Activated effector memory CD4-positive, alpha-beta T cell treated with Interleukin-2 at 50 U/mL for 16 hours (primary cell): ENCODE data around the gene ARVCF.

Experiments
- DNase-seq: peaks from one replicate; pipeline ENCODE4 v3.0.0-alpha.2; 2020

Gene ARVCF

DNA sequence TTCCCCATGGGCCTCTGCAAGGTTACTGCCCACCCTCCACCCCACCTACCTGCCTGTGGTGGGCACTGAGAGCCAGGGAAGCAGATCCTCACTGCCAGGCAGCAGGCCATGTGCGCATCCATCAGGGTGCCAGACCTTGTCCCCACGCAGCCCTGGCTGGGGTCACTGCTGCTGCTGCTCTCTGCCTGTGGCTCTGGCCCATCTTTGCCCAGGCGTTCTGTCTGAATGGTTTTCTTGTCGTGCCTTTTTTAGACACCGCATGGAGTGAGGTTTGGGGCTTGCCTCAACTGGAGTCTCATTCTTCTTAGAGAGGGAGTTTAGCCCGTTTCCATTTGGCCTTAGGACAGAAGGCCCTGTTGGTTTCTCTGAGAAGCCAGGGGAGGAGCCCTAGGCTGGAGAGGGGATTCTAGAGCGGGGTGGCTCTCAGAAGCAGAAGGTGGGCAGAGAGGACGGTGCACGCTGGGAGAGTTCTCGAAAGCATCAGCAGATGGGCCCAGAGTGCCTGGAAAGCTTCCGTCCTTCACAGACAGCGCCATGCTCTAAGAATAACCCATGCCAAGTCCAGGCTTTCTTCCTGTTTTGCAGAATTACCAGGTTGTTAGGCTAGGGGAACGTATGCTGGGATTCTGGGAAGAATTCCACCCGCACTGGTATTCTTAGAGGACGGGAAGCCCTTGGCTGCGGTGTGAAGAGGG is 12.4 kb upstream of the ARVCF start:
- no peak for DNase-seq

DNA sequence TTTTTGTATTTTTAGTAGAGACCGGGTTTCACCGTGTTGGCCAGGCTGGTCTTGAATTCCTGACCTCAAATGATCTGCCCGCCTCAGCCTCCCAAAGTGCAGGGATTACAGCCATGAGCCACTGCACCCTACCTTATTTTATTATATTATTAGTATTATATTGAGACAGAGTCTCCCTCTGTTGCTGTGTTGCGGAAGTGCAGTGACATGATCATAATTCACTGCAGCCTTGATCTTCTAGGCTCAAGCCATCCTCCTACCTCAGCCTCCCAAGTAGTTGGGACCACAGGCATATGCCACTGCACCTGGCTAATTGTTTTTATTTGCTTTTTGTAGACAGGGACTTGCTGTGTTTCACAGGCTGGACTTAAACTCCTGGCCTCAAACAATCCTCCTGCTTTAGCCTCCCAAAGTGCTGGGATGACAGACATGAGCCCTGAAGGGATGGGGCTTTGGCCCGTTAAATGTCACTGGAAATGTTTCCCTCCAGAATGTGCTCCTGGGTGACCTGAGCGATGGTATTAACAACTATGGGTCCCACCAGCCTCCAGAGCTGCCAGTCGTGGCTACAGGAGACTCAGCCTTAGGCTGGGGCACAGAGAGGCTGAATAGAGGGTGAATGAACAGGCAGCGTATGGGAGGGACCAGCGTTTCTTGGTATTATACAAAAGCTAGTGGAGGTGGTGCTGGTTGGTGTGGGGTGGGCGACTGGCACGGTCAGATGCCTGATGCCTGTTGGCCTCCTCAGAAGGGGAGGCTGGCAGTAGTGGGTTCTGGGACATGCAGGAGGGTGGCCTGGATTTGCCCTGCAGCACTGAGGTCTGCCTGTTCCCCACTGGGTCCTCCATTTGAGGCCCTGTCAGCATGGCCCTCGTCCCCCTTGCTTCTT is 11.6 kb upstream of the ARVCF start:
- DNase-seq: no peak

DNA sequence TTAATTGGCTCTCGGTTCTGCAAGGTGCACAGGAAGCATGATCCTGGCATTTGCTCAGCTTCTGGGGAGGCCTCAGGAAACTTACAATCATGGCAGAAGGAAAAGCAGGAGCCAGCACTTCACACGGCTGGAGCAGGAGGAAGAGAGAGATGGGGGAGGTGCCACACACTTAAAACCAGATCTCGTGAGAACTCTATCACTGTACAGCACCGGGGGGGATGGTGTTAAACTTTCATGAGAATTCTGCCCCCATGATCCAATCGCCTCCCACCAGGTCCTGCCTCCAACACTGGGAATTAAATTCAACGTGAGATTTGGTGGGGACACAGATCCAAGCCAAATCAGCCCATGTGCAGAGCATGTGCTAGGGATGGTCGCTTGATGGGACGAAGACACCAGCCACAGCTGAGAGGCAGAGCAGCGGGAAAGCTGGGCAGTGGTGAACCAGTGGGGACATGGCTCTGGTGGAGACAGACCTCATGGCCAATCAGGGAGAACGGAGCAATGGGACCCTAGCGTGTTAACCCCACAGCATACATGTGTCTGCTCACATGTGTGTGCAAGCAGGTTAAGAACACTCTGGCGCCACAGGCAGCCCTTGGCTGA is 10.5 kb upstream of the ARVCF start:
- no peak for DNase-seq

DNA sequence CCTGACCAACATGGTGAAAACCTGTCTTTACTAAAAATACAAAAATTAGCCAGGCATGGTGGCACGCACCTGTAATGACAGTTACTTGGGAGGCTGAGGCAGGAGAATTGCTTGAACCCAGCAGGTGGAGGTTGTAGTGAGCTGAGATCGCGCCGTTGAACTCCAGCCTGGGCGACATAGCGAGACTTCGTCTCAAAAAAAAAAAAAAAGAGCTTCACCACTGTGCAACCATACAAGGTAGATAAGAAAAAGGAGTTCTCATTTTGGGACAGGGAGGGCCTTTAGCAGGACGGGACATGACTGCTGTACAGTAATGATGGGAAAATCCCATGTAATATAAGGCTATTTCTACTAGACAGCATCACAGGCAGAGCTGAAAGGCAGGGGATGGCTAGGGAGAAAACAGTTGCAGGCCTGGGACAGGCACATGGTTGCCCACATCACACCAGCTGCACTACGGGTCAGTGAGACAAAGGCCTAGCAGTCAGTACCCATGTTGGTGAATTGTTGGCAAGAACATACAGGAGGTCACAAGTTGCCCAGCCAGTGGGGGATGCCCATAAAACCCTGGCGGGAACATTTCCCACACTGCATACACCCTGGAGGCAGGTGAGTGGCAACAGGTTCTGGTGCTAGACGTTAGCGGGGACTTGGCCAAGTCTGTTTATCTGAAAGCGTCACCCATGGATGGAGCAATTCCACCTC is 9.7 kb upstream of the ARVCF start:
- DNase-seq: no peak

DNA sequence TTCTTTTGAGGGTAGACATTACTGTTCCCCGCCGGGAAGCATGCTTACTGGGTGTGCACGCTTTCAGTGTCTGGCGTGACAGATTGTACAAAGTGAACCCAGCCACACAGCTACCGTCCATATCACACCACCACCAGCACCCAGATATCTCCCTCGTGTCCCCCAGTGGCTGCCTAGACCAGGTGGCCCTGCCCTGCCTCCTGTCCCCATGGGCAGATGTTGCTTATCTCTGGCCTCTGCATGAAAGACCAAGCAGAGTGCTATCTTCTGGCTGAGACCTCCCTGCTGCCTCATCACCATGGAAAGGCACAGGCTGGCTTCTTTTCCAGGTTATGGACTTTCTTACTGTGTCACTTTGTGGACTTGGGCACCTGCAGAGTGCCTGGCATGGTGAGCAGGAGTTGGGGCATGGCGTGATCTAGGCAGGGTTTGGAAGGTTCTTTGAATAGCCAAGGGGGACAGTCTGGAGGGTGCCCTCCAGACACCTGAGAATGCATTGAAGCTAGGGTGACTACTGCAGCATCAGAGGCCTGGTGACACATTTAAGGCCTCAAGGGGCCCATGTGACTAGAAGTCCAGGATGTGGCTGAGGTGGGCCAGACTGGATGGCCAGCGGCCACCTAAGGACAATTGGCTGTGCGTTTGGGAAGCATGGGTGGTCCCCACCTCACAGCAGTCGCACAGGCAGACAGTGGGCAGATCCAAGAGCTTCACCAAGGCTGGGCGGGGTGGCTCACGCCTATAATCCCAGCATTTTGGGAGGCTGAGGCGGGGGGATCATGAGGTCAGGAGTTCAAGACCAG is 9.0 kb upstream of the ARVCF start:
- no peak for DNase-seq

DNA sequence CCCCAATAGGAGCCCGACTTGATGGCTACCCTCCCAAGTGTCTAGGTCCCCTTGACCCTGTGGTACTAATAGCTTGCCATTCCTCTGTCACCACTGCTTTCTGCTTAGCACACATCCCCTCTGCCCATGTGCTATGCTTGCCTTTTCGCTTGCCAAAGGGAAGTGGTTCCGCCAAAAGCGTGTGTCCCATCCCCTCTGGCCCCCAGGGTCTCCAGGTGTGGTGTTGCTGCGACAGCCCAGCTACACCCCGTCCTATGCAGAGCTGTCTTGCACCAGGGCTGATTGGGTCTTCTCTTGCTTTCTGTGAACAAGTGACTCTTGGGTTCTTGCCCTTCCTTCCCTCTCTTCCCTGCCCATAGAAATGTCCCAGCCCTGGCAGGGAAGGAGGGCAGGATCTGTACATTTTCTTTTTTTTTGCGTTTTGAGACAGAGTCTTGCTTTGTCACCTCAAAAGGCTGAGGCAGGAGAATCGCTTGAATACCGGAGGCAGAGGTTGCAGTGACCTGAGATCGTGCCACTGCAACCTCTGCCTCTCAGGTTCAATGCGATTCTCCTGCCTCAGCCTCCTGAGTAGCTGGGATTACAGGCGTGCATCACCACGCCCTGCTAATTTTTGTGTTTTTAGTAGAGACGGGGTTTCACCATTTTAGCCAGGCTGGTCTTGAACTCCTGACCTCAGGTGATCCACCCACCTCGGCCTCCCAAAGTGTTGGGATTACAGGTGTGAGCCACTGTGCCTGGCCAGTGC is 8.2 kb upstream of the ARVCF start:
- DNase-seq: no peak

DNA sequence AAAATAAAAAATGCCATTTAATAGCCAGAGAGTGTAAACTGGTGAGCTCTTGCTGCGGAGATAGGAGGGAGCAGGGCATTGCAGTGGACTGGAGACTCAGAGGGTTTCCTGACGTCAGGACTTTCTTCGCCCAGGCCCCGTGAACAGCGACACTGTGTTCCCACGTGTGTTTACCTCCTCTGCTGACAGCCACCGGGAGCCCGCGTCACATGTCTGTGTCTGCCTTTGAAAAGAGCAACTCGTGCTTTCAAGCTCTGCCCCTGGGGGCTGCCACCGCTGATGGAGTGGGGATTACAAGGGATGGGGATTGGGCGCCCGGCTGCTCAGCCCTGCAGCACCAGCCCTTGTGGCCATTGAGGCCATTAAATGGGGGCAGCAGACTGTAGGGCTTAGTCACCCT is 7.6 kb upstream of the ARVCF start:
- no peak for DNase-seq

DNA sequence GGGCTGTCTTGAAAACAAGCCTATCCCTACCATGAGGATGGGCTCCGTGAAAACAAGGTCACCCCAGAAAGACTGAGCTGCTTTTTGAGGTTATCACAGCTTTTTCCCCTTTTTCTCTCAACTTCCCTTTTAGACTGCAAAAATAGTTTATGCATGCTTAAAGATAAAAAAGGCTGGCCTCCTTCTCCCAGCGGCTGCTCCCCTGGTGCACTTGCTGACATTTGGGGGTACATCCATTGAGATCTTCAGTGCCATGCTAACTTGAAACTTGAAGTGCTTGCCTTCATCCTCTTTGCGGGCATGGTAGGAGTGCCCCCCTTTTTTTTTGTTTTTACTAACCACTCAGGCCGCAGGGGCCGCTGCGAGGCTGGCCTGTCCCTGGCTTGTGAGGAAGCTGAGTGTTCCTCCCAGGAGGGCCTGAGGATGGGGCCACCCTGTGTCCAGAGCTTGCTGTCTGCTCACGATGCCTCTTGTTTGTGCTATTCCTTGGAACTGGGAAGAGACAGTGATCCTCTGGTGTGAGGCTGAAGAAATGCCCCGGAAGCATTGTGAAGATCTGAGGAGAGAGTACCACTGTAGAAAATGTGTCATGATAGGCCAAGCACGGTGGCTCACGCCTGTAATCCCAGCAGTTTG is 6.5 kb upstream of the ARVCF start:
- no peak for DNase-seq

DNA sequence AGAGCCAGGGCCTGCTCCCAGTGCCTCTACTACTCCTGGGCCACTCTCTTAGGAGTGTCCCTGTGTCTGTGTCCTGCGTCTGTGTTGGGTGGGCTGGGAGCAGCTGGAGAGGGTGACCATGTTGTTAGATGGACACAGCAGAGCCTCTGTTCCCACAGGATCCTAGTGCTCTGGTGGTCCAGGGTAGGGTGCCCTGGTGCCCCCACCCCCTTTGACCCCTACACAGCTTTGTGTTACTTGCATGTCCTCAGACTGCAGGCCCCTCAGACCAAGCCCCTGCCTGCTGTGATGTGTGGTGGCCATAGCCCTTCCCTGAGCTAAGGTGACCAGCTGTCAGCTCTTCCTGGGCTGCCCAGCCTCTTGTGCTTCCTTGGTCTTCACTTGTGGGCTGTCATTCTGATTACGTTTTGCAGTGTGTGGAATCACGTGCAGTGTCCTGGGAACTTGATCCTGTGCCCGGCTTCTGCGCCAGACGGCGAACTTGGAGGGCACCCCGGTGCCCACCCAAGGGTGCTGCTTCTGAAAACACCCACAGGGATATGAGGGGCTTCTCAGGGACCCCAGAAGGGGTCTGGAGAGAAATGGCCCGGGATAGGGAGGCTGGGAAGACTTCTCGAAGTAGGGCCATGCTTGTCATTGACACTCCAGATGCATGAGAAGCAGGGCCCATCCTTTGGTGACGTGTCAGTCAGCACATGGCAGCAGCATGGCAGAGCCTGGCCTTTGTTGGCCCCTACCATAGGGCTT is 5.8 kb upstream of the ARVCF start:
- no peak for DNase-seq

DNA sequence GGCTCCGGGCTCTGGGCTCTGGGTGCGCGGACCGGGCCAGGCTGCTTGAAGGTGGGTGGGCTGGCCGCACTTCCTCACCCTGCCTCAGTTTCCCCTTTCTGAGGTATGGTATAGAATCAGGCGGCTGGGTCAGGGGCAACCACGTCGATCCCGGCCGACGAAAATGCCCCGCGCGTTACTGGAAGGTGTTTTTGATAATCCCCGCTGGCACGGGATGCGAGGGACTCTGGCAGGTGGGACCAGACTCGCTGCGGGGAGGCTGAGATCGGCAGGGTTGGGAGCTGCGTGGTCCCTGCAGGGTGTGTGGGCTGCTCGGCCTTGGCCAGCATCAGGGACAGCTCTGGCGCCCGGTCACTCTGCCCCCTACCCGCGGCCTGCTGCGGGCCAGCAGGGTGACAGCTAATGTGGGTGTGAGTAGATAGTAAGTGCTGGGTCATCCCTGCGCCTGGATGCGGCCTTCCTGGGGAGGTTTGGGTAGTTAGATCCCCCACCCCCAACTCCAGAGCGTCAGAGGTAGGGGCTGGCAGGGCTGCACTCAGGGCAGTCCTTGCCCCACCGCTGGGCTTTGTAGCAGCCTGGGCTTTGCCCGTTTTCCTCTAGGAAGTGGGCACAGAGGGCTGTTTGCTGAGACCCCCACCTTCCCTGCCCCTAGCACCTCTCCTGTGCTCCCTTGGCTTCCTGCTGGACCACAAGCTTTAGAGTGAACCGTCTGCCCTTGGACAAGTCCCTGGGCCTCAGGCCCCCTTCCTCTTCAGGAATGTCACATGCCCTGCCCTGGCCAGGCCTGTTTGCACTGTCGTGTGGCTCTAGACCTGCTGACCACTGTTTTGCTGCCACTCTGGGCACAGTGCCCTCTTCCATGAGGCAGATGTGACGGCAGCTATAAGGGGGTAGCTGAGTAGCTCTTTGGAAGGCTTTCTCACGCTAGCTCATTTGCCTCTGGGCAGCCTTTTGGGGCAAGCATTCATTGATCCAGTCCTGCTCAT is 4.9 kb upstream of the ARVCF start:
- DNase-seq: no peak

DNA sequence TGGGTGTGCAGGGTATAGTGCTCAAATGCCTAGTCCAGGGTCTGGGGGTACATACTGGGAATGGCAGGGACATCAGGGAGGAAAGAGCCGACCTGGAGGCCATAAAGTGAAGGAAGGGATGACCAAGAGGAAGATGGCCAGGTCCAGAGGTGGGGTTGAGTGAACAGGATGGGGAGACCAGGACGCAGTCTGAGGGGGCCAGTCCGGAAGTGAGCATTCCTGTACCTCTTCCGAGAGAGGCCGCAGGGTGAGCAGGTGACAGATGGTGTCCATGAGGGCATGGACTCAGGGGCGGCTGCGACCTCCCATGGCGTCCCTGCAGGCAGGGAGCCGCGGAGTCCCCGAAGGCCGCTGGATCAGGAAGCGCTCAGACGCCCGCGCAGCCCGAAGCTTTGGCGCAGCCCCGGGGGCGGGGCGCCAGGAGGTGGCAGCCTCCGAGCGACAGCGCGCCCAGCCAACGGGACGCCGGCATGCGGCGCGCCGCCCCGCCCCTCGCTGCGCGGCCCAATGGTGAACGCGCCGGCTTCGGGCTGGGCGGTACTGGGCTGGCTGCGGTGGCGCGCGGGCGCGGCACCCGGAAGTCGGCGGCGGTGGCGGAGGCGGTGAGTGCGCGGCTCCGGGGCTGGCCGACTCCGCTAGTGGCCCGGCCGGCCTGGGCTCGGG is 4.0 kb upstream of the ARVCF start, which contains the start of gene TANGO2:
TANGO2 (plus strand) TSS at position 578 of the 663 bp plus-strand sequence. CDS start 15,689 bp downstream, outside the sequence.
- peak; percentile 92 for DNase-seq

DNA sequence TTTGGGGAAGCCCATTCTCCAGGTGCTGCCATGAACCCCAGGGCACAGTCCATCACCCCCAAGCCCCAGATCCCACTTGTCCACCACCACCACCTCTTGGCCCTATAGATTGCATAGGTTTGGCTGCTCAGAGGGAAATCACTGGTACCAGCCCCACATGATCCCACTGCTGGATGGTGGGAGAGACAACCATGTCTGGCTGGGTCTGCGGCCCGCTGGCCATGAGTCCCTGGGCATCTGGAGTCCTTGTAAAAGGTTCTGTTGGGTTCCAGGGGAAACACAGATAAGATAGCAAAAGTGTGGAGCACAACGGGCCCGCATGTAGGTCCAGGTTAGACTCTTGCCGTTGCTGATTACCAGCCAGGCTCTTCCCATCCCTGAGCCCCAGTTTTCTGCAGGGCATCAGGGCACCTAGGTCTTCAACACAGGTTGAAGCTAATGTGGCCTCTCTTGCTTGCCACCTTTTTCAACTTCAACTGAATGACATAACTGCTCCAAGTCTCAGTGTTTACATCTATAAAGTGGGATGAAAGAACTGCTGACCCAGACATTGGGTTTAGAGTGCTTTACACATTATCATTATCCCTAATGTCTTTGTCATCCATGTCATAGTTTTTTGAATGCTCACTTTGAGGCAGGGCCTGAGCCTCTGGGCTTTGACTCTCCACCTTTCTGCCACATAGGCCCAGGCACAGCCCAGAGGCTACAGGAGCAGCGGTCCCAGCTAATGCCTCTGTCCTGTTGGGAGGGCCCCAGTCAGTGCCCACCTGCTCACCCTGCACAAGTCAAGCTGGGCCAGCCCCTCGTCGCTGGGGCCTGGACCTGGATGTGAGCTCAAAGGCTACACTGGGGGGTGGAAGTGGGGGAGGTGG is 3.3 kb upstream of the ARVCF start:
- no peak for DNase-seq

DNA sequence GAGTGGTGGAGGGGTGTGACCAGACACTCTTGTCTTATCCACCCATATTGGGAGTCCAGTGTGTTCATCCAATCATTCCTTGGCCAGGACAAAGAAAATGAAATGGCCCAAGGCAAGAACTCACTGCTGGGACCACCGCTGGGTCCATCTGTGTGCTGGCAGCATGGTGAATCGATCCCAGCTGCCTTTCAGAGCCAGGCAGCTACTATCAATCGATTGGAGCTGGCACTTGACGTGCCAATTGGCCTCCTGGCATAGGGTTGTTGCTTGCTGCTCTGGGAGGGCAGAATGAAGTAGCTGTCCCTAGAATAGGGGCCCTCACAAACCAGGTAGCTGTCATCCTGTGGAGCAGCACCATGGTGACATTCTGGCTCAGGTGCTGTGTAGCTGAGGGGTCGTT is 1.4 kb upstream of the ARVCF start:
- DNase-seq: no peak

DNA sequence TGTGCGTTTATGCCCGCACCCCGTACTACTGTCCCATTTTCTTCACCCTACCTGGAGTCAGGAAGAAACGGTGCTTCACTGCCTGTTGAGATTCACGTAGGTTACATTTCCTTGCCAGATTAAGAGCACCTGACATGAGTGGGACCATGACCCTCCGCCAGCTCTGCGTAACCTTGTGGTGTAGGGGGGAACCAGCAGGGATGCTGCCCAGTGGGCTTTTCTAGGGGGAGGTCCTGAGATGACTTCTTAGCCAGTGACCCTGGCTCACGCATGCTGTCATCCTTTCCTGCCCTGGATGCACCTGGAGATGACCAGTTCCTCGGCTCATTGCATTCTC is 967 bp upstream of the ARVCF start:
- DNase-seq: no peak

DNA sequence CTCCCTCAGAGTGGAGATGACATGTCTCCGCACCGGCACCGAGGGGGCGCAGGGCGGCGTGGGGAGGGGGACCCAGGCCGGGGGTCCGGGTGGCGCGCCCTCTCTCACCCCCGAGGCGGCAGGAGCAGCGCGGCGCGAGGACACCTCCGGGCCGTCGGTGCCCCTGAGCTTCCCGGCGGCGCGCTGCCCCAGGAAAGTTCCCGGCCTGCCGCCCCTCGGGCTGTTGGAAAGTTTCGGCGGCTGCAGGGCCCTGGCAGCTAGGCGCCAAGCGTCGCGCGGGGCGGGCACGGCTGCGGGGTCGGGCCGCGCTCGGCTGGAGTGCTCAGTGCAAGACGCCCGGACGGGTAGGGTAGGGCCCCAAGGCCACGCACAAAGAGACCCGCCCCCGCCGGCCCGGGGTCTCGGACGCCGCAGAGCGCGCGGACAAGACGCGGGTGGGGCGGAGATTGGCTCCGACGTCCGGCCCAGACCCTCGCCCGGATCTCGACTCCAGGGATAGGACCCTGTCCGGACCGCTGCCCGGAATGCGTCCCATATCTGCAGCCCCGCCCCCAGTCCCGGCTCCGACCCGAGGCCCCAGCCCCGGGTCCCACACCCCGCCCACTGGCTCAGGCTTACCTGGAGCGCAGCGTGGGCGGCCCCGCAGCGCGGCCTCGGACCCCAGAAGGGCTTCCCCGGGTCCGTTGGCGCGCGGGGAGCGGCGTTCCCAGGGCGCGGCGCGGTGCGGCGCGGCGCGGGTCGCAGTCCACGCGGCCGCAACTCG is 471 bp downstream of the ARVCF start:
- DNase-seq: no peak

DNA sequence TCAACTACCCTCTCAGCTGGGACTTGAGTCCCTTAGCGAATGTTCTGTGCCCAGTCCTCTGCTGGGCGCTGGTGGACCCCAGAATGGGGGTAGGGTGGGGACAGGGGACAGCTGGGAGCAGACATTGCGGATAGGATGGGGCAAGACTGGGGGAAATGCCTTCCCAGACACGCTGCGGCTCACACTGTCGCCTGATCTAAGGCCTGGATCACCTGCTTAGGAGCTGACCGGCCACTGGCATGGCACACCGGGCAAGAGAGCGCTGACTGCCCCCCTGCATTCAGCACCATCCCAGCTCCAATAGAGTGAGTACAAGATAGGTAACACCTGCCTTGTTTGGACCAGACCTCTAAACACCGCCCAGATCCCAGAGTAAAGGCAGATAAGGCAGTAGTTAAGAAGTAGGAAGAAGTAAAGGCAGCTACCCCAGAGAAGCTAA is 1.4 kb downstream of the ARVCF start:
- DNase-seq: no peak
